ENCODE results near the gene ARHGEF10L.

DNA sequence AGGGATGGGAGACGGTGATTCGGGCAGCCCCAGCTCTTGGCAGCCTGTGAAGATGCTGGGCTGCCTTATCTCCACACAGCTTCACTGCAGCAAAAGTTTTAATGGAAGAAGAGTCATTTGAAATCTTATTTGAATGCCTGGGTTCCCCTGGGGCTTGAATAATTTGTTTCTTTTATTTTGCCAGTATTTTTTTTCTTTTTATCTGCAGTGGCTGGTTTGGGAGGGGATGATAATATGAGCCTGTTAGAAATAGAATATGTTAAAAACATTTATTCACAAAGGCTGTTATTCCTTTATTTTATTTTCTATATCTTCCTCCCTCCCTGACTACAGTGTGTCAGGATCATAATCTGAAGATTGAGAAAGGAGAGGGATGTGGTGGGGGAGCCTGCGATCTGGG is 103.4 kb downstream of the ARHGEF10L start:
- TF ChIP-seq, protein P1, sequence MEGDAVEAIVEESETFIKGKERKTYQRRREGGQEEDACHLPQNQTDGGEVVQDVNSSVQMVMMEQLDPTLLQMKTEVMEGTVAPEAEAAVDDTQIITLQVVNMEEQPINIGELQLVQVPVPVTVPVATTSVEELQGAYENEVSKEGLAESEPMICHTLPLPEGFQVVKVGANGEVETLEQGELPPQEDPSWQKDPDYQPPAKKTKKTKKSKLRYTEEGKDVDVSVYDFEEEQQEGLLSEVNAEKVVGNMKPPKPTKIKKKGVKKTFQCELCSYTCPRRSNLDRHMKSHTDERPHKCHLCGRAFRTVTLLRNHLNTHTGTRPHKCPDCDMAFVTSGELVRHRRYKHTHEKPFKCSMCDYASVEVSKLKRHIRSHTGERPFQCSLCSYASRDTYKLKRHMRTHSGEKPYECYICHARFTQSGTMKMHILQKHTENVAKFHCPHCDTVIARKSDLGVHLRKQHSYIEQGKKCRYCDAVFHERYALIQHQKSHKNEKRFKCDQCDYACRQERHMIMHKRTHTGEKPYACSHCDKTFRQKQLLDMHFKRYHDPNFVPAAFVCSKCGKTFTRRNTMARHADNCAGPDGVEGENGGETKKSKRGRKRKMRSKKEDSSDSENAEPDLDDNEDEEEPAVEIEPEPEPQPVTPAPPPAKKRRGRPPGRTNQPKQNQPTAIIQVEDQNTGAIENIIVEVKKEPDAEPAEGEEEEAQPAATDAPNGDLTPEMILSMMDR (conservative IDR thresholded peaks at IDR 0.05; ENCODE audit: low read depth, low read length) = no peak
- TF ChIP-seq EZH2phosphoT487 (IDR thresholded peaks at IDR 0.05; ENCODE audit: borderline replicate concordance, low read length) (no peak), EZH2 (IDR thresholded peaks at IDR 0.05; ENCODE audit: low read length, unreplicated experiment) (no peak)

All from PC-3 (cell line).